ENCODE results near the gene CLDN18. TPM values are rescaled to one million over a fixed set of nuclear protein-coding genes. Genes with fewer than 3 reads are reported as not detected.

CLDN18 gene
- total RNA-seq, 4 donors from 2014 or later: 0.13 TPM; not detected in 3

DNA sequence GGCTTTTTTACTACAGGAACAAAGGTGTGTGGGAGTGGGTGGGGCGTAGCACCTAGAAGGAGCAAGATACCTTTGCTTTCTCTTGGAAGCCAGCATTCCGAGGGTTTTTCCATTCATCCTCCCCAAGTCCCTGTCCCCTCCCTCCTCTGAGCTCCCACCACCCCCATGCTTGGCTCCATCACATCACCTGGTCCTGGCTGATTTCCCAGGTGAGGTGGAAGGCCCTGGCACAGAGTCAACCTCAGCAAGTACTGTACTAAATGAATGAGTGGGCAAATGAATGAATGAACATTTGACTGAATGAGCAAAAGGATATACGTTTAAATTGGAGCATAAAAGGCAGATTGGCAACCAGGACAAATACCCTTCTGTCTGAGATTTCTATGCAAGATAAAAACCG lies 60.0 kb downstream of the CLDN18 start:
- H3K4me3 ChIP-seq (ENCODE audit: low read depth, poor library complexity, severe bottlenecking): no peak overlapping the region
- intact Hi-C loops (cut with DNase I; ENCODE audit: low total_unique reads): no loop called here
- 68 to 73% methylated on average over 4 of the region's 4 CpGs for WGBS, 2 donors
- DNase-seq (ENCODE audit: low spot score in 2 of 2): no peak
- TF ChIP-seq, protein P1, sequence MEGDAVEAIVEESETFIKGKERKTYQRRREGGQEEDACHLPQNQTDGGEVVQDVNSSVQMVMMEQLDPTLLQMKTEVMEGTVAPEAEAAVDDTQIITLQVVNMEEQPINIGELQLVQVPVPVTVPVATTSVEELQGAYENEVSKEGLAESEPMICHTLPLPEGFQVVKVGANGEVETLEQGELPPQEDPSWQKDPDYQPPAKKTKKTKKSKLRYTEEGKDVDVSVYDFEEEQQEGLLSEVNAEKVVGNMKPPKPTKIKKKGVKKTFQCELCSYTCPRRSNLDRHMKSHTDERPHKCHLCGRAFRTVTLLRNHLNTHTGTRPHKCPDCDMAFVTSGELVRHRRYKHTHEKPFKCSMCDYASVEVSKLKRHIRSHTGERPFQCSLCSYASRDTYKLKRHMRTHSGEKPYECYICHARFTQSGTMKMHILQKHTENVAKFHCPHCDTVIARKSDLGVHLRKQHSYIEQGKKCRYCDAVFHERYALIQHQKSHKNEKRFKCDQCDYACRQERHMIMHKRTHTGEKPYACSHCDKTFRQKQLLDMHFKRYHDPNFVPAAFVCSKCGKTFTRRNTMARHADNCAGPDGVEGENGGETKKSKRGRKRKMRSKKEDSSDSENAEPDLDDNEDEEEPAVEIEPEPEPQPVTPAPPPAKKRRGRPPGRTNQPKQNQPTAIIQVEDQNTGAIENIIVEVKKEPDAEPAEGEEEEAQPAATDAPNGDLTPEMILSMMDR (IDR thresholded peaks at IDR 0.05): no peak

DNA sequence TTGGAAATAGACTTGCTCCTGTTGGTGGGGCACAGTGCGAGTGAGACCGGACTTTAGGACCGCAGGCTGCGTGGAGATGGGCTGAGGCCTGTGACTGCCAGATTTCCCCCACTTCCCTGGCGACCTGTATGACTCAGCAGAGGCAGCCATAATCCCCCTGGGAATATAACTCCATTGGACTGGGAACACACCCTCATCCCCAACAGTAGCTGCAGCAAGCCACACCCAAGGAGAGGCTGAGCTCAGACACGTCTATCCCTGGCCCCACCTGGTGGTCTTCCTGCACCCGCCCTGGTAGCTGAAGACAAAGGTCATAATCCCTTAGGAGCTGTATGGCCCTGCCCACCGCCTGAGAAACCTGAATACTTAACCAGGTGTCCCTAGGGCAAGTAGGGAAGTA lies 62.8 kb downstream of the CLDN18 start:
- intact Hi-C loops (cut with DNase I; ENCODE audit: low total_unique reads): no loop called here
- peak in 1 of 2 donors; percentile 74 for DNase-seq (ENCODE audit: low spot score in 2 of 2)
- TF ChIP-seq POLR2A (IDR thresholded peaks at IDR 0.05): no peak
- TF ChIP-seq, protein P1 (IDR thresholded peaks at IDR 0.05): no peak
- H3K4me3 ChIP-seq (ENCODE audit: low read depth, poor library complexity, severe bottlenecking): no peak overlapping the region
- WGBS, 2 donors: 74 to 77% methylated on average over 8 of the region's 8 CpGs

DNA sequence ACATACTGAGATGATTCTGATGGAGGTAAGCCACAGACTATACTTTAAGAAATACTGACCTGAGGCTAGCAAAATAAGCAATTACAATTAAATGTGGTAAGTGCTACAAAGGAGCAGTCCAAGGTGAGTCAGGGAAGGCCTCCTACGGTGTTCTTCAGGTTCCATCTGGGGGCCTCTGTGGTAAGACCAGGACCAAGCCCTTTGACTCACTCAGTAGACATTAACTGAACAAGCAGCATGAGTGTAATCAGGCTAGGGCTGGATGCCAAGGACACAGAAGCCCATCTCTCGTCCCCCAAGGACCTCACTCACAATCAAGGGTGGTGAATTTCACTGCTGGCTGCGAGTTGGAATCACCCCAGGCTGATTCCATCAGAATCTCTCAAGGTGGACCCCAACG lies 68.1 kb downstream of the CLDN18 start:
- TF ChIP-seq, protein P1 (IDR thresholded peaks at IDR 0.05): no peak
- no peak for TF ChIP-seq POLR2A (IDR thresholded peaks at IDR 0.05)
- DNase-seq (ENCODE audit: low spot score in 2 of 2): no peak
- intact Hi-C loops (cut with DNase I; ENCODE audit: low total_unique reads): no loop called here
- 85 to 87% methylated on average over 4 of the region's 4 CpGs for WGBS, 2 donors
- H3K4me3 ChIP-seq (ENCODE audit: low read depth, poor library complexity, severe bottlenecking): no peak overlapping the region

DNA sequence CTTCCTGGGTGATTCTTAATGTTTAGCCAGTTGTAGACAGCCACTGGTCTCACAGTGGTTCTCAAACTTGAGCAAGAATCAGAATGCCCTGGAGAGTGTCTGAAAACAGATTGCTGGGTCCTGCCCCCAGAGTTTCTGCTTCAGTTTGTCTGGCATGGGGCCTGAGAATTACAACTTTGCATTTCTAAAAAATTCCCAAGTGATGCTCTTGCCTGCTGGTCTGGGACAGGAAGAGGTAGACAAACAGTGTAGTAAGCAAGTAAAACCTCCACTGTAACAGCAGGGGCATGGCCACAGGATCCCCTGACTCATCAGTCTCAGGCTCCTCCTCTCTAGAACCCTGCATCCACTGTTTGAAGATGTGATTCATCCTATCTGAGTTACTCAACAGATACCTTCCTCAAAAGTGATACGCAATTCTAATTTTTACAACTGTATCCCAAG lies 69.0 kb downstream of the CLDN18 start:
- 77 to 84% methylated on average over 1 of the region's 1 CpG for WGBS, 2 donors
- no peak for DNase-seq (ENCODE audit: low spot score in 2 of 2)
- no peak for TF ChIP-seq POLR2A (IDR thresholded peaks at IDR 0.05)
- TF ChIP-seq, protein P1 (IDR thresholded peaks at IDR 0.05): no peak
- H3K4me3 ChIP-seq (ENCODE audit: low read depth, poor library complexity, severe bottlenecking): no peak overlapping the region
- intact Hi-C loops (cut with DNase I; ENCODE audit: low total_unique reads): no loop called here

DNA sequence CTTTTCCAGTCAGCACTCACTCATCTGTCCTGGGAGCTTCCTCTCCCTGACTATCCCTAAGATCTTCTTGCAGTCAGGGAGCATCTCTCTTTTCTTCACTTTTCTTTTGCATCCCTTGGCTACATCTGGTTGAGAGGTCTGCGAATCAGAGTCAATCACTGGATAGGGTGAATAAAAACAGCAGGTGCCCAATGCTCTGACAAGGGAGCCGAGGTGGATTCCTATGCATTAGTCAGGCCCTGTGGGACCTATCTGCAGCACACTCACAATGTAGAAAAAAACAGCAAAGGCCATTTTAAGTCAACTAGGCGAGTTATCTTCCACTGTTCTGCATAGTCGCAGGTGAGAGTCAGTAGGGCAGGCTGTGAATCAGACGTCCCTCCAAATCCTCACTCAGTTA lies 69.9 kb downstream of the CLDN18 start:
- TF ChIP-seq, protein P1 (IDR thresholded peaks at IDR 0.05): no peak
- no peak for TF ChIP-seq POLR2A (IDR thresholded peaks at IDR 0.05)
- intact Hi-C loops (cut with DNase I; ENCODE audit: low total_unique reads): no loop called here
- 89 to 96% methylated on average over 5 of the region's 5 CpGs for WGBS, 2 donors

DNA sequence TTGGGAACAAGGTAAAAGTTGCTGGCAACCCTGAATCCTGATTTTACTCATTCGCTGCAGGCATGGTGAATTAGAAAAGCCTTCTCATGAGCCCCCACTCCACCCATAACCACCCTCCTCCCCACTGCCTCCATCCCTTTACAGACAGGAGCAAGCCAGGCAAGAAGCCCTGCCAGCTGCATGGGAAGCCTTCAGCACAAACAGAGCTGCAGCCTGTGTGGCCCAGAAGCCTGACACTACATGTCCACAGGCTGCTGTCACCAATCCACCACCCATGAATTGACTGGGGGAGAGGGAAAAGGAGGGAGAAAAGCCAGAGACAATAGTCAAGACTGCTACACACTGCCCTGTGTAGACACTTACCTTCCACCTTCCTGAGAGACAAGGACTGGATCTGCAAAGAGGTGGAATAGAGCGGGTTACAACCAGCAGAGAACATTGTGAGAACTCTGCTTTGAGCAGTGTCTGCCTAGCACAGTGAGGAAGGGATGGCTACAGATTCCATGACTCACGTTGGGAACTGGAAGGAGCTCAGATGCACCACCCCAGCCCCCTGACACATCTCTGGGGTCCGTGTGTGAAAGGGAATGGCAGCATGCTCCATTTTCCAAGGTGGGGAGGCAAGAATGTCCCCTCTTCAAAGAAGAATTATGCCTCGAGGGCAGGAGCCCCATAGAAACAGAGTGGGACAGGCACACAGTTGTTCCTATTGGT lies 71.6 kb downstream of the CLDN18 start:
- no peak overlapping the region for H3K4me3 ChIP-seq (ENCODE audit: low read depth, poor library complexity, severe bottlenecking)
- whole genome bisulfite sequencing, 2 donors: 62 to 68% methylated on average over 5 of the region's 5 CpGs
- DNase-seq (ENCODE audit: low spot score in 2 of 2): no peak
- TF ChIP-seq, protein P1 (IDR thresholded peaks at IDR 0.05): no peak
- TF ChIP-seq POLR2A (IDR thresholded peaks at IDR 0.05): no peak
- intact Hi-C loops (cut with DNase I; ENCODE audit: low total_unique reads): no loop called here

More for the DNA sequence above, 69.9 kb downstream of the CLDN18 start:
- no peak for DNase-seq (ENCODE audit: low spot score in 2 of 2)
- H3K4me3 ChIP-seq (ENCODE audit: low read depth, poor library complexity, severe bottlenecking): no peak overlapping the region
